OCI-LY3 (cell line): ENCODE data around the gene CA11.
"Not testable (repeated sequence)": the region's sequence is repeated elsewhere in the genome, so short reads cannot be mapped to it uniquely, and the experiment has no call there.

ENCODE experiments used
- H2AFZ ChIP-seq: fragments of 200-600, 300-600 bp; shearing (Covaris generic); 2 replicates; pipeline ENCODE4 v1.6.0; 2014; ENCODE audit warnings: antibody characterized with exemption, low read depth, low read length
- H3K27ac ChIP-seq: fragments of 200-600, 300-600 bp; sonication (generic); 2 replicates; pipeline ENCODE4 v1.5.1; 2014; ENCODE audit warnings: mild to moderate bottlenecking, low read length, moderate library complexity, mixed read lengths
- H3K27me3 ChIP-seq: fragments of 200-600, 300-600 bp; sonication (generic); 2 replicates; pipeline ENCODE4 v1.6.1; 2014; ENCODE audit warnings: low read depth, low read length, mixed read lengths
- H3K36me3 ChIP-seq: fragments of 200-600, 300-600 bp; sonication (generic); replicated peaks from 2 replicates; pipeline ENCODE3; 2014; ENCODE audit warnings: low read depth, low read length, mixed read lengths
- H3K4me1 ChIP-seq: fragments of 300-600, 200-600 bp; sonication (generic); 2 replicates; pipeline ENCODE4 v1.6.1; 2014; ENCODE audit warnings: low read length, mixed read lengths
- H3K4me2 ChIP-seq: fragments of 200-600, 300-600 bp; sonication (generic); 2 replicates; pipeline ENCODE4 v1.6.1; 2014; ENCODE audit warnings: low read length, mixed read lengths
- H3K4me3 ChIP-seq: fragments of 300-600, 200-600 bp; sonication (generic); 2 replicates; pipeline ENCODE4 v1.5.1; 2014; ENCODE audit warnings: antibody characterized with exemption, mild to moderate bottlenecking, low read length, moderate library complexity
- H3K79me2 ChIP-seq: fragments of 300-600, 200-600 bp; shearing (Covaris generic); 2 replicates; pipeline ENCODE4 v1.6.1; 2014; ENCODE audit warnings: mild to moderate bottlenecking, low read length, mixed read lengths
- H3K9ac ChIP-seq: fragments of 300-600, 200-600 bp; shearing (Covaris generic); 2 replicates; pipeline ENCODE4 v1.6.0; 2014; ENCODE audit warnings: mild to moderate bottlenecking, low read length, moderate library complexity
- H3K9me3 ChIP-seq: fragments of 200-600, 300-600 bp; shearing (Covaris generic); 2 replicates; pipeline ENCODE4 v1.6.1; 2014; ENCODE audit warnings: low read length, mixed read lengths; ENCODE audit not compliant: insufficient read depth
- H4K20me1 ChIP-seq: fragments of 200-600, 300-600 bp; sonication (generic); 2 replicates; pipeline ENCODE4 v1.6.1; 2016; ENCODE audit warnings: low read length, mixed read lengths; ENCODE audit not compliant: insufficient read depth
- CTCF ChIP-seq: fragments of 200-600, 300-600 bp; sonication (generic); IDR thresholded peaks from 2 replicates; pipeline ENCODE4 v1.5.1; 2014; ENCODE audit warnings: antibody characterized with exemption, low read length, low read depth
- EZH2phosphoT487 ChIP-seq: fragments of 200-600 bp; shearing (Covaris generic); IDR thresholded peaks from 2 replicates; pipeline ENCODE4 v1.6.1; 2018; ENCODE audit warnings: antibody characterized with exemption, mixed run types, low read depth

Gene CA11

GRCh38 chr19:48658483-48658882, 12.5 kb upstream of the CA11 start:
- H3K4me2 ChIP-seq: no peak overlapping the region
- no peak overlapping the region for H3K9ac ChIP-seq
- H3K9me3 ChIP-seq: no peaks in the 10 kb centered on the region
- TF ChIP-seq CTCF: no peak
- no peak for TF ChIP-seq EZH2phosphoT487
- H3K79me2 ChIP-seq: no peaks in the 10 kb centered on the region
- H3K36me3 ChIP-seq: no peaks in the 10 kb centered on the region
- H4K20me1 ChIP-seq: no peaks in the 10 kb centered on the region
- H3K4me1 ChIP-seq: peaks cover 9% of the 10 kb centered on the region
- H3K4me3 ChIP-seq: no peak overlapping the region
- no peak overlapping the region for H2AFZ ChIP-seq
- no peak overlapping the region for H3K27ac ChIP-seq
- no peaks in the 10 kb centered on the region for H3K27me3 ChIP-seq

- H3K36me3 ChIP-seq, H2AFZ ChIP-seq, H3K79me2 ChIP-seq, H3K9me3 ChIP-seq, H3K9ac ChIP-seq, H3K4me1 ChIP-seq, H3K4me3 ChIP-seq, H3K27me3 ChIP-seq, H4K20me1 ChIP-seq, H3K4me2 ChIP-seq, H3K27ac ChIP-seq: not testable (repeated sequence)
Observed at GRCh38 chr19:48657828-48658227, 11.8 kb upstream of the CA11 start.

- H3K4me1 ChIP-seq: peaks cover 9% of the 10 kb centered on the region
Observed at GRCh38 chr19:48656840-48657474, 11.0 kb upstream of the CA11 start.

GRCh38 chr19:48654299-48655059, 8.5 kb upstream of the CA11 start:
- Histone ChIP-seq H3K79me2 (no peaks in the 10 kb centered on the region), H3K9me3 (no peaks in the 10 kb centered on the region), H3K9ac (no peak overlapping the region), H3K4me2 (no peak overlapping the region), H3K4me3 (no peak overlapping the region), H3K4me1 (no peaks in the 10 kb centered on the region), H4K20me1 (no peaks in the 10 kb centered on the region), H3K27me3 (0 out of 2 replicates have a peak, but pooled peaks cover 3% of the 10 kb centered on the region), H3K36me3 (no peaks in the 10 kb centered on the region), H2AFZ (no peak overlapping the region), H3K27ac (no peak overlapping the region)
- TF ChIP-seq EZH2phosphoT487 (no peak), CTCF (no peak)

More at GRCh38 chr19:48656840-48657474, 11.0 kb upstream of the CA11 start:
- Histone ChIP-seq H3K4me2 (no peak overlapping the region), H4K20me1 (no peaks in the 10 kb centered on the region), H3K9me3 (no peaks in the 10 kb centered on the region), H3K79me2 (no peaks in the 10 kb centered on the region), H3K27ac (no peak overlapping the region), H3K36me3 (no peaks in the 10 kb centered on the region), H2AFZ (no peak overlapping the region), H3K27me3 (no peaks in the 10 kb centered on the region), H3K9ac (no peak overlapping the region), H3K4me3 (no peak overlapping the region)
- no peak for TF ChIP-seq CTCF
- TF ChIP-seq EZH2phosphoT487: no peak
